GM18519 (cell line): Measurements from ENCODE around the gene CD2AP.

ENCODE experiments used
- ATAC-seq: cut with Tn5 transposase; IDR thresholded peaks from one replicate; pipeline ENCODE4 v1.9.1; 2021; ENCODE audit warnings: mild to moderate bottlenecking, moderate library complexity; ENCODE audit not compliant: unreplicated experiment, low FRiP score

CD2AP gene

DNA sequence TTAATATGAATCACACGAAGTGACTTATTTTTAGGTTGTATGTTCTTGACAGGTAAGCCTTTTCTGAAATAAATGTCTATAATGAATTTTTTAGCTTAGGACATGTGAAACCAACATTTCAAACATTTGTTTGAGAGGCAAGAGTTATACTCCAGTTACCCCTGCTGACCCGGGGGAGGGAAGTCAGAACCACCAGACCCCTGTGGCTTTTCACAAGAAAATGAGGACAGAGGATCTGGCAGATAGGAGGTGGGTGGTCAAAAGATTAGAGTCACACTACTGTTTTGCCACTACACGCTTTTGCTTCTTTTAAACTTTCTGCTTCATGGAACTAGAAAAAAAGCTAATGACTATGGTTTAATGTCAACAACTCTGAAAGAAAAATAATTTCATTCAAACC, 193.3 kb downstream of the CD2AP start:
- no peak for ATAC-seq

DNA sequence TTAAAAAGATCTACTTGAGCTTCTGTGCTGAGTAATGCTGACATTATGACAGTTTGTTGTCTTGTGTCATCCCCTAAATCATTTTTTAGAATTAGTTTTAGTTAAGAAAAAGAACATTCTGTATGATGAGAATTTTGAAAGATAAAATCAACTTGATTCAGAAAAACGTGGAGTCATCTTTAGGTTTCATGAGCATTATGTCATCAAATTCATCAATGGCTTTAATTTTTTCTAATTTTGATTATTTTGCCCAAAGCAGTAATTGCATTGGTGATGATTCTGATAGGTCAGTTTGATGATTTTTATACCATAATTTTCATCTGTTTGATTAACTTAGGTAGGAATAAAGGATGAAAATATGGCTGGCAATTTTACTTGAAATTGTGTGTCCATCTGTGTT, 194.2 kb downstream of the CD2AP start:
- ATAC-seq = no peak

DNA sequence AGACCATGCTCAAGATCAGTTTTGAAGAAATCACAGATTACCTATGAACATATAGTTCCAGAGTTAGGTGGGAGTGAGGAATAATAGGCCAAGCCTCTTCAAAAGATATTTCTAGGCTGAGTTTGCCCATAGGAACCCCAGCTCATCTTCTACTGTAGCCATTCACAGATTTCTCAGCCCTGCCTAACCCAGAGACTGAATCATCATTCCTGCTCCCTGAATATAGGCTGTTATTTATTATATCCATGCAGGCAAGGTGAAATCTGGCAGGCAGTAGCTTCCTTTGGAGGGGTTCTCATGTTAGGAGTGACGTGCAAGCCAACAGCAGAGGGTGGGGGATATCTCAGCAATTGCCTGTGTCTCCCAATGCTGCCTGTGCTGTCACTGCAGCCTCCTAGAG, 195.2 kb downstream of the CD2AP start:
- no peak for ATAC-seq

DNA sequence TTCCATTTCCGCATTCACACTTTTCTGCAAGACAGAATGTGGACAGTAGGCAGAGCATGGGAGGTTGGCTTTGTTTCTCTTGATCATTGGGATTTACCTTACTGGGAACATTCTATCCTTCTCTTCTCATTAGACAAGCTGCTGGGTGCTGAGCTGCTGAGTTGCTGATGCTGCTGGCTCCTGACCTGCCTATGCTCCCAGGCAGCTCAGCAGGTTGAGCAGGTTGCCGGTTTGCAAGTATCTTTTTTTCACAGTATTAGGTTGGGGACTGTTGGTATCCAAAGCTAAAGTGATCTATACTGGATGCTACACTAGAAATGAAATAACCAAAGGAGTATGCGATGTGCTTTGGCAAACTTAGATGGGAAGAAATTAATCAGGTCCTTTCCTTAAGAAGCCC, 197.1 kb downstream of the CD2AP start:
- ATAC-seq = no peak
